A549 treated with ZK216348 at 1 μM for 4 hours (cell line): ENCODE measurements around the gene AHI1. TPM values are rescaled to one million over a fixed set of nuclear protein-coding genes. Genes with fewer than 3 reads are reported as not detected.

Experiments
- total RNA-seq: library from RNA; stranded (reverse); fragments of 200-300 nt; extraction: Qiagen RNA extraction; gene quantifications from 5 replicates; pipeline ENCODE4 v1.2.3, GENCODE V29; 2022; ENCODE audit warnings: low read depth

Gene AHI1
- total RNA-seq = 7.7 to 11.2 TPM (median 10.2 TPM) in 5 replicates

GRCh38 chr6:135497412-135498184, at the start of gene AHI1:
Gene AHI1 (minus strand): TSS chr6:135497740. CDS start chr6:135492237, 5,503 bp downstream.

